PFSK-1 (cell line): Measurements from ENCODE around the gene PIEZO1.

Experiments used
- FOXP2 ChIP-seq: optimal IDR thresholded peaks from 2 replicates; pipeline ENCODE3; 2011; ENCODE audit warnings: borderline replicate concordance, control low read depth, inconsistent platforms; ENCODE audit not compliant: insufficient read depth; ENCODE audit errors: extremely low read length, extremely low read depth
- POLR2AphosphoS5 ChIP-seq: IDR thresholded peaks from 2 replicates; pipeline ENCODE4 v1.6.1; 2012; ENCODE audit warnings: low read depth, mild to moderate bottlenecking, control low read depth, low read length, moderate library complexity
- TAF1 ChIP-seq: IDR thresholded peaks from 2 replicates; pipeline ENCODE4 v1.6.1; 2012; ENCODE audit warnings: low read length, control low read depth, borderline replicate concordance; ENCODE audit not compliant: insufficient read depth

- no peak for TF ChIP-seq FOXP2
- TF ChIP-seq TAF1 = no peak
- TF ChIP-seq POLR2AphosphoS5 = no peak
Observed at GRCh38 chr16:88713568-88714419, 71.2 kb downstream of the PIEZO1 start.
